Measurements from ENCODE around the gene NCSTN. TPM values are rescaled to one million over a fixed set of nuclear protein-coding genes. Genes with fewer than 3 reads are reported as not detected.

NCSTN gene
- polyA plus RNA-seq, 3 donors = 125 to 238 (median 145) TPM

DNA sequence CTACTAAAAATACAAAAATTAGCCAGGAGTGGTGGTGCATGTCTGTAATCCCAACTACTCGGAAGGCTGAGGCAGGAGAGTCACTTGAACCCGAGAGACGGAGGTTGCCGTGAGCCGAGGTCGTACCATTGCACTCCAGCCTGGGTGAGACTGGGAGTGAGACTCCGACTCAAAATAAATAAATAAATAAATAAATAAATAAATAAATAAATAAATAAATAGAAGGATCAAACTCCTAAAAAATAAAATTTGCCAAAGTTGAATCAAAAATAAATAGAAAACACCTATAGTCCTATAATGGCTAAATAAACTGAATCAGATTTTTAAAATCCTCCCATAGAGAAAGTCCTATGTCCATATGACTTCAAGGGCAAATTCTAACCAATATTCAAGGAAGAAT is 43.0 kb upstream of the NCSTN start:
- no peaks in the 10 kb centered on the region for H3K9me3 Mint-ChIP-seq
- WGBS (ENCODE audit: insufficient coverage) = 90% methylated on average over 2 of the region's 7 CpGs
- H3K79me2 ChIP-seq (ENCODE audit: insufficient read depth, low read length) = no peaks in the 10 kb centered on the region
- no peaks in the 10 kb centered on the region for H3K9me3 ChIP-seq (replicated peaks in 1 of 2; ENCODE audit: control insufficient read depth in 1 of 2, insufficient read depth in 1 of 2, low read length in 2 of 2)
- intact Hi-C loops (cut with micrococcal nuclease) = no loop called here
- H3K9ac ChIP-seq (ENCODE audit: insufficient read depth, low read length, poor library complexity, severe bottlenecking) = no peak overlapping the region
- peaks cover 0 to 1% (median 0%) of the 10 kb centered on the region in 3 donors for H3K27me3 Mint-ChIP-seq (ENCODE audit: low read depth in 3 of 3)
- TF ChIP-seq, protein P1, sequence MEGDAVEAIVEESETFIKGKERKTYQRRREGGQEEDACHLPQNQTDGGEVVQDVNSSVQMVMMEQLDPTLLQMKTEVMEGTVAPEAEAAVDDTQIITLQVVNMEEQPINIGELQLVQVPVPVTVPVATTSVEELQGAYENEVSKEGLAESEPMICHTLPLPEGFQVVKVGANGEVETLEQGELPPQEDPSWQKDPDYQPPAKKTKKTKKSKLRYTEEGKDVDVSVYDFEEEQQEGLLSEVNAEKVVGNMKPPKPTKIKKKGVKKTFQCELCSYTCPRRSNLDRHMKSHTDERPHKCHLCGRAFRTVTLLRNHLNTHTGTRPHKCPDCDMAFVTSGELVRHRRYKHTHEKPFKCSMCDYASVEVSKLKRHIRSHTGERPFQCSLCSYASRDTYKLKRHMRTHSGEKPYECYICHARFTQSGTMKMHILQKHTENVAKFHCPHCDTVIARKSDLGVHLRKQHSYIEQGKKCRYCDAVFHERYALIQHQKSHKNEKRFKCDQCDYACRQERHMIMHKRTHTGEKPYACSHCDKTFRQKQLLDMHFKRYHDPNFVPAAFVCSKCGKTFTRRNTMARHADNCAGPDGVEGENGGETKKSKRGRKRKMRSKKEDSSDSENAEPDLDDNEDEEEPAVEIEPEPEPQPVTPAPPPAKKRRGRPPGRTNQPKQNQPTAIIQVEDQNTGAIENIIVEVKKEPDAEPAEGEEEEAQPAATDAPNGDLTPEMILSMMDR (IDR thresholded peaks at IDR 0.05) = no peak
- H3K4me1 ChIP-seq (ENCODE audit: control insufficient read depth in 1 of 2, insufficient read depth in 2 of 2, low read length in 2 of 2) = no peaks in the 10 kb centered on the region
- no peak overlapping the region for H3K27ac ChIP-seq (ENCODE audit: low read depth in 1 of 2, low read length in 2 of 2)
- no peak overlapping the region for H3K4me3 ChIP-seq (replicated peaks in 1 of 3; ENCODE audit: low read depth in 2 of 3, low read length in 3 of 3)
- no peak overlapping the region for H3K4me2 ChIP-seq (replicated peaks; ENCODE audit: extremely low read depth, low read length, poor library complexity, severe bottlenecking)
- H4K20me1 ChIP-seq (ENCODE audit: insufficient read depth, low read length) = peaks cover 49% of the 10 kb centered on the region
- no peak overlapping the region for H3K27ac Mint-ChIP-seq
- H2AFZ ChIP-seq (ENCODE audit: insufficient read depth, low read depth, low read length, poor library complexity, severe bottlenecking) = no peak overlapping the region
- no peaks in the 10 kb centered on the region for H3K4me1 Mint-ChIP-seq
- no peak for DNase-seq
- H3K36me3 ChIP-seq (replicated peaks in 1 of 2; ENCODE audit: control insufficient read depth in 1 of 2, insufficient read depth in 2 of 2, low read length in 2 of 2) = peaks cover 94 to 98% of the 10 kb centered on the region in 2 donors
- peaks cover 70 to 89% of the 10 kb centered on the region in 2 donors for H3K36me3 Mint-ChIP-seq
- no peaks in the 10 kb centered on the region for H3K27me3 ChIP-seq (ENCODE audit: control insufficient read depth in 2 of 2, insufficient read depth in 2 of 2, low read length in 2 of 2)
- H3K4me3 Mint-ChIP-seq = no peak overlapping the region

DNA sequence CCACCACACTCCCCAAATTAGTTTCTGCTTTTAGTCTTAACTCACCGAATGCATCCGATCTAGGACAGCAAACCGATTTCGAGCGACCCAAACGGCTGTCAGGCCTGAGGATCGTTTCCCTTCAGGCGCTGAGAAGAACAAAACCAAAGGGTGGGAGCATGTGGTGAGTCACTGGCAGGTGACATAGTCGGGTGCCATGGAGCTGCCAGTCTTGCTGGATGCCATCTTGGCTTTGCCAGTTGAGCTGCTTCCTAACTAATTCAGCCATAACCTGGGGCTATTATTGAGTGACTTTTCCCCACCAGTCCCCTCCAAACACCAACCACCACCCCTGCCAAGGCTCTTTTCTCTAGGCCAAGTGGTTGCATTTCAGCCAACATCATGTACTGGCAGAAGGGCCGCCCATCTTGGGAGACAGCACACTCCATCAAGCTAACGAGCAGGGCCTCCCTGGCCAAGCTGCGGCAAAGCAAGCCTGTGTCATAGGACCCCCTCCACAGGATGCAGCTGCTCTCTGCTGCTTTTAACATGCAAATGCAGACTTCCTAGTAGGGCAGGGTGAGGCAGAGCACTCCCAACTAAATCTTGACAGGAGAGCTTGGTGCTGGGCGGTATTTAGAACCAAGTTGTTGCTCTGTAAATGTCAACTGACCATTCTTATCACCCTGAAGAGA is 35.9 kb upstream of the NCSTN start:
- H3K9me3 Mint-ChIP-seq = no peaks in the 10 kb centered on the region
- intact Hi-C loops (cut with micrococcal nuclease) = no loop called here
- TF ChIP-seq, protein P1 (IDR thresholded peaks at IDR 0.05) = no peak
- H3K27ac Mint-ChIP-seq = peak overlapping the region in 1 of 7 donors; percentile 50
- no peaks in the 10 kb centered on the region for H3K4me1 ChIP-seq (ENCODE audit: control insufficient read depth in 1 of 2, insufficient read depth in 2 of 2, low read length in 2 of 2)
- no peak overlapping the region for H3K4me2 ChIP-seq (replicated peaks; ENCODE audit: extremely low read depth, low read length, poor library complexity, severe bottlenecking)
- 81% methylated on average over 6 of the region's 13 CpGs for WGBS (ENCODE audit: insufficient coverage)
- H3K36me3 Mint-ChIP-seq = peaks cover 85 to 99% of the 10 kb centered on the region in 2 donors
- no peaks in the 10 kb centered on the region for H3K27me3 ChIP-seq (ENCODE audit: control insufficient read depth in 2 of 2, insufficient read depth in 2 of 2, low read length in 2 of 2)
- H3K27me3 Mint-ChIP-seq (ENCODE audit: low read depth in 3 of 3) = peaks cover 0 to 1% (median 0%) of the 10 kb centered on the region in 3 donors
- H3K9ac ChIP-seq (ENCODE audit: insufficient read depth, low read length, poor library complexity, severe bottlenecking) = no peak overlapping the region
- no peaks in the 10 kb centered on the region for H3K79me2 ChIP-seq (ENCODE audit: insufficient read depth, low read length)
- H3K4me3 ChIP-seq (replicated peaks in 1 of 3; ENCODE audit: low read depth in 2 of 3, low read length in 3 of 3) = no peak overlapping the region
- no peak overlapping the region for H3K27ac ChIP-seq (ENCODE audit: low read depth in 1 of 2, low read length in 2 of 2)
- peaks cover 57% of the 10 kb centered on the region for H4K20me1 ChIP-seq (ENCODE audit: insufficient read depth, low read length)
- no peaks in the 10 kb centered on the region for H3K4me1 Mint-ChIP-seq
- H3K9me3 ChIP-seq (replicated peaks in 1 of 2; ENCODE audit: control insufficient read depth in 1 of 2, insufficient read depth in 1 of 2, low read length in 2 of 2) = no peaks in the 10 kb centered on the region
- no peak for DNase-seq
- H2AFZ ChIP-seq (ENCODE audit: insufficient read depth, low read depth, low read length, poor library complexity, severe bottlenecking) = no peak overlapping the region
- no peak overlapping the region for H3K4me3 Mint-ChIP-seq
- H3K36me3 ChIP-seq (replicated peaks in 1 of 2; ENCODE audit: control insufficient read depth in 1 of 2, insufficient read depth in 2 of 2, low read length in 2 of 2) = peaks cover 97 to 98% of the 10 kb centered on the region in 2 donors

All from CD14-positive monocyte (primary cell).